WTC11 (cell line): Measurements from ENCODE around the gene PSMF1. TPM values are rescaled to one million over a fixed set of nuclear protein-coding genes. Genes with fewer than 3 reads are reported as not detected.
"Not testable (repeated sequence)": the region's sequence is repeated elsewhere in the genome, so short reads cannot be mapped to it uniquely, and the experiment has no call there.

ENCODE experiments used
- ATAC-seq: fragments of 200-7000 bp; cut with Tn5 transposase; 2 replicates; pipeline ENCODE4 v1.10.0; 2021; ENCODE audit warnings: mild to moderate bottlenecking, moderate library complexity
- CTCF ChIA-PET: fragments of 300-600 bp; sonication (Branson Sonifier 250); formaldehyde crosslinking; loops from one replicate; lab custom pipeline; 2021; ENCODE audit warnings: antibody characterized with exemption; lab: Charles Lee
- POLR2A ChIA-PET: fragments of 350-600 bp; sonication (Branson Sonifier 250); formaldehyde crosslinking; loops from one replicate; lab custom pipeline; 2021; ENCODE audit warnings: antibody characterized with exemption; lab: Charles Lee
- DNase-seq: peaks from one replicate; pipeline ENCODE4 v3.0.0; 2021; ENCODE audit warnings: low spot score
- H3K27ac Mint-ChIP-seq: 2 replicates; pipeline ENCODE4 v1.8.0; 2021; ENCODE audit warnings: mixed read lengths
- H3K27me3 Mint-ChIP-seq: 2 replicates; pipeline ENCODE4 v1.8.0; 2021; ENCODE audit warnings: low read depth, mild to moderate bottlenecking, moderate library complexity, mixed read lengths
- H3K36me3 Mint-ChIP-seq: 2 replicates; pipeline ENCODE4 v1.8.0; 2021; ENCODE audit warnings: mixed read lengths
- H3K4me1 Mint-ChIP-seq: 2 replicates; pipeline ENCODE4 v1.8.0; 2022; ENCODE audit warnings: mixed read lengths
- H3K4me3 Mint-ChIP-seq: 2 replicates; pipeline ENCODE4 v1.8.0; 2021; ENCODE audit warnings: mild to moderate bottlenecking, moderate library complexity, mixed read lengths
- H3K9me3 Mint-ChIP-seq: 2 replicates; pipeline ENCODE4 v1.8.0; 2021; ENCODE audit warnings: mixed read lengths
- GRHL2 ChIP-seq: fragments of 250-450 bp; sonication (Bioruptor Pico); IDR thresholded peaks from 2 replicates; pipeline ENCODE4 v1.8.0; 2022; ENCODE audit warnings: mild to moderate bottlenecking, moderate library complexity; ENCODE audit not compliant: insufficient replicate concordance, severe bottlenecking
- RORB ChIP-seq: fragments of 250-450 bp; sonication (Bioruptor Pico); IDR thresholded peaks from 2 replicates; pipeline ENCODE4 v1.9.0; 2021; ENCODE audit warnings: mild to moderate bottlenecking
- TP53 ChIP-seq: sonication (generic); formaldehyde crosslinking; IDR thresholded peaks from 2 replicates; pipeline ENCODE4 v1.8.1; 2023; ENCODE audit warnings: mild to moderate bottlenecking, missing genetic modification reagents
- ZBTB21 ChIP-seq: sonication (generic); formaldehyde crosslinking; IDR thresholded peaks from 2 replicates; pipeline ENCODE4 v1.8.1; 2023; ENCODE audit warnings: mild to moderate bottlenecking, missing genetic modification reagents, borderline replicate concordance
- ZNF396 ChIP-seq: fragments of 250-450 bp; sonication (Bioruptor Pico); IDR thresholded peaks from 2 replicates; pipeline ENCODE4 v1.8.0; 2021; ENCODE audit warnings: mild to moderate bottlenecking, moderate library complexity, borderline replicate concordance
- total RNA-seq: library from RNA; stranded (reverse); gene quantifications from 3 replicates; pipeline ENCODE4 v1.2.3, GENCODE V29; 2021
- TF ChIP-seq, protein P1 (sequence below): sonication (generic); formaldehyde crosslinking; IDR thresholded peaks from 2 replicates; pipeline ENCODE4 v1.8.1; 2022; ENCODE audit warnings: low read depth, mild to moderate bottlenecking, moderate library complexity, missing genetic modification reagents, borderline replicate concordance
- TF ChIP-seq, protein P2 (sequence below): fragments of 200-600 bp; IDR thresholded peaks from 2 replicates; pipeline ENCODE4 v1.8.0; 2022; ENCODE audit warnings: antibody characterized with exemption
- TF ChIP-seq, protein P3 (sequence below): sonication (generic); formaldehyde crosslinking; conservative IDR thresholded peaks from 2 replicates; pipeline ENCODE4 v1.8.1; 2022; ENCODE audit warnings: mild to moderate bottlenecking, missing genetic modification reagents
- TF ChIP-seq, protein P4 (sequence below): sonication (generic); formaldehyde crosslinking; IDR thresholded peaks from 2 replicates; pipeline ENCODE4 v1.8.0; 2023; ENCODE audit warnings: missing genetic modification reagents
- TF ChIP-seq, protein P5 (sequence below): sonication (generic); formaldehyde crosslinking; IDR thresholded peaks from 2 replicates; pipeline ENCODE4 v1.8.0; 2023; ENCODE audit warnings: mild to moderate bottlenecking, missing genetic modification reagents
- TF ChIP-seq, protein P6 (sequence below): sonication (generic); formaldehyde crosslinking; IDR thresholded peaks from 2 replicates; pipeline ENCODE4 v1.8.1; 2022; ENCODE audit warnings: mild to moderate bottlenecking, moderate library complexity, missing genetic modification reagents
- TF ChIP-seq, protein P7 (sequence below): fragments of 250-450 bp; sonication (Bioruptor Pico); conservative IDR thresholded peaks from 2 replicates; pipeline ENCODE4 v1.9.0; 2021; ENCODE audit warnings: mild to moderate bottlenecking
- TF ChIP-seq, protein P8 (sequence below): sonication (generic); formaldehyde crosslinking; IDR thresholded peaks from 2 replicates; pipeline ENCODE4 v1.8.0; 2022; ENCODE audit warnings: mild to moderate bottlenecking, missing genetic modification reagents

The PSMF1 gene
- total RNA-seq, 1 experiment from 2014 or later, result 113 TPM

DNA sequence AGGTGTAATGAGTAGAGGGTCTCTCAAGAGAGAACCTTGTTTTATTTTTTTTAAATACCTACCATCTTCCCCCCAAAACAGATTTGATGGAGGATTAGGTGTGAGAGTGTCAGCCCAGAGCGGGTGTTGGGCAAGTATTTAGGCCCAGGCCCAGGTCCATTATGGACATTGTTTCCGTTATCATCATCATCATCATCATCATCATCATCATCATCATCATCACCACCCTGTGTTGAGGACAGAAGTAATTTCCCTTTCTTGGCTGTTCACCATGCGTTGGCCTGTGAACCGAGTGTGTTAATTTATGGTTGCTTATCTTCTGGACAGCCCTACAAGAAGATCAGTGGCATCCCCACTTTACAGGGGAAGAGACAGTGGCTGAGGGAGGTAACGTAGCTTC lies 28.6 kb downstream of the PSMF1 start:
- ATAC-seq (no peak), DNase-seq (no peak)
- ChIA-PET CTCF (interaction anchor here (0.5 to 1.2 kb wide), 3 partner anchors 33 to 237 kb away, joined by 3 read pairs; no protein-coding TSS in a partner anchor), POLR2A (no interaction called here)
- Mint-ChIP-seq H3K27me3 (no peaks in the 10 kb centered on the region), H3K4me3 (no peak overlapping the region), H3K27ac (no peak overlapping the region), H3K4me1 (no peaks in the 10 kb centered on the region), H3K9me3 (no peaks in the 10 kb centered on the region), H3K36me3 (peaks cover 19% of the 10 kb centered on the region)
- TF ChIP-seq, protein P1, sequence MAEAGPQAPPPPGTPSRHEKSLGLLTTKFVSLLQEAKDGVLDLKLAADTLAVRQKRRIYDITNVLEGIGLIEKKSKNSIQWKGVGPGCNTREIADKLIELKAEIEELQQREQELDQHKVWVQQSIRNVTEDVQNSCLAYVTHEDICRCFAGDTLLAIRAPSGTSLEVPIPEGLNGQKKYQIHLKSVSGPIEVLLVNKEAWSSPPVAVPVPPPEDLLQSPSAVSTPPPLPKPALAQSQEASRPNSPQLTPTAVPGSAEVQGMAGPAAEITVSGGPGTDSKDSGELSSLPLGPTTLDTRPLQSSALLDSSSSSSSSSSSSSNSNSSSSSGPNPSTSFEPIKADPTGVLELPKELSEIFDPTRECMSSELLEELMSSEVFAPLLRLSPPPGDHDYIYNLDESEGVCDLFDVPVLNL, result no peak
- TF ChIP-seq, protein P2, sequence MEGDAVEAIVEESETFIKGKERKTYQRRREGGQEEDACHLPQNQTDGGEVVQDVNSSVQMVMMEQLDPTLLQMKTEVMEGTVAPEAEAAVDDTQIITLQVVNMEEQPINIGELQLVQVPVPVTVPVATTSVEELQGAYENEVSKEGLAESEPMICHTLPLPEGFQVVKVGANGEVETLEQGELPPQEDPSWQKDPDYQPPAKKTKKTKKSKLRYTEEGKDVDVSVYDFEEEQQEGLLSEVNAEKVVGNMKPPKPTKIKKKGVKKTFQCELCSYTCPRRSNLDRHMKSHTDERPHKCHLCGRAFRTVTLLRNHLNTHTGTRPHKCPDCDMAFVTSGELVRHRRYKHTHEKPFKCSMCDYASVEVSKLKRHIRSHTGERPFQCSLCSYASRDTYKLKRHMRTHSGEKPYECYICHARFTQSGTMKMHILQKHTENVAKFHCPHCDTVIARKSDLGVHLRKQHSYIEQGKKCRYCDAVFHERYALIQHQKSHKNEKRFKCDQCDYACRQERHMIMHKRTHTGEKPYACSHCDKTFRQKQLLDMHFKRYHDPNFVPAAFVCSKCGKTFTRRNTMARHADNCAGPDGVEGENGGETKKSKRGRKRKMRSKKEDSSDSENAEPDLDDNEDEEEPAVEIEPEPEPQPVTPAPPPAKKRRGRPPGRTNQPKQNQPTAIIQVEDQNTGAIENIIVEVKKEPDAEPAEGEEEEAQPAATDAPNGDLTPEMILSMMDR, result no peak
- TF ChIP-seq, protein P3, sequence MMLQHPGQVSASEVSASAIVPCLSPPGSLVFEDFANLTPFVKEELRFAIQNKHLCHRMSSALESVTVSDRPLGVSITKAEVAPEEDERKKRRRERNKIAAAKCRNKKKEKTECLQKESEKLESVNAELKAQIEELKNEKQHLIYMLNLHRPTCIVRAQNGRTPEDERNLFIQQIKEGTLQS (CRISPR knock-in tag), result no peak
- TF ChIP-seq, protein P4, sequence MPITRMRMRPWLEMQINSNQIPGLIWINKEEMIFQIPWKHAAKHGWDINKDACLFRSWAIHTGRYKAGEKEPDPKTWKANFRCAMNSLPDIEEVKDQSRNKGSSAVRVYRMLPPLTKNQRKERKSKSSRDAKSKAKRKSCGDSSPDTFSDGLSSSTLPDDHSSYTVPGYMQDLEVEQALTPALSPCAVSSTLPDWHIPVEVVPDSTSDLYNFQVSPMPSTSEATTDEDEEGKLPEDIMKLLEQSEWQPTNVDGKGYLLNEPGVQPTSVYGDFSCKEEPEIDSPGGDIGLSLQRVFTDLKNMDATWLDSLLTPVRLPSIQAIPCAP (CRISPR knock-in tag), result no peak
- TF ChIP-seq, protein P5, sequence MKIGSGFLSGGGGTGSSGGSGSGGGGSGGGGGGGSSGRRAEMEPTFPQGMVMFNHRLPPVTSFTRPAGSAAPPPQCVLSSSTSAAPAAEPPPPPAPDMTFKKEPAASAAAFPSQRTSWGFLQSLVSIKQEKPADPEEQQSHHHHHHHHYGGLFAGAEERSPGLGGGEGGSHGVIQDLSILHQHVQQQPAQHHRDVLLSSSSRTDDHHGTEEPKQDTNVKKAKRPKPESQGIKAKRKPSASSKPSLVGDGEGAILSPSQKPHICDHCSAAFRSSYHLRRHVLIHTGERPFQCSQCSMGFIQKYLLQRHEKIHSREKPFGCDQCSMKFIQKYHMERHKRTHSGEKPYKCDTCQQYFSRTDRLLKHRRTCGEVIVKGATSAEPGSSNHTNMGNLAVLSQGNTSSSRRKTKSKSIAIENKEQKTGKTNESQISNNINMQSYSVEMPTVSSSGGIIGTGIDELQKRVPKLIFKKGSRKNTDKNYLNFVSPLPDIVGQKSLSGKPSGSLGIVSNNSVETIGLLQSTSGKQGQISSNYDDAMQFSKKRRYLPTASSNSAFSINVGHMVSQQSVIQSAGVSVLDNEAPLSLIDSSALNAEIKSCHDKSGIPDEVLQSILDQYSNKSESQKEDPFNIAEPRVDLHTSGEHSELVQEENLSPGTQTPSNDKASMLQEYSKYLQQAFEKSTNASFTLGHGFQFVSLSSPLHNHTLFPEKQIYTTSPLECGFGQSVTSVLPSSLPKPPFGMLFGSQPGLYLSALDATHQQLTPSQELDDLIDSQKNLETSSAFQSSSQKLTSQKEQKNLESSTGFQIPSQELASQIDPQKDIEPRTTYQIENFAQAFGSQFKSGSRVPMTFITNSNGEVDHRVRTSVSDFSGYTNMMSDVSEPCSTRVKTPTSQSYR (CRISPR knock-in tag), result no peak

DNA sequence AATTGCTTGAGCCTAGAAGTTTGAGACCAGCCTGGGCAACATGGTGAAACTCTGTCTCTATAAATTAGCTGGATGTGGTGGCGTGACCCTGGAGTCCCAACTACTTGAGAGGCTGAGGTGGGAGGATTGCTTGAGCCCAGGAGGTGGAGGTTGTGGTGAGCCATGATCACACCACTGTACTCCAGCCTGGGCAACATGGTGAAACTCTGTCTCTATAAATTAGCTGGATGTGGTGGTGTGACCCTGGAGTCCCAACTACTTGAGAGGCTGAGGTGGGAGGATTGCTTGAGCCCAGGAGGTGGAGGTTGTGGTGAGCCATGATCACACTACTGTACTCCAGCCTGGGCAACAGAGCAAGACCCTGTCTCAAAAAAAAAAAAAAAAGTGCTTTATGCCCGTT lies 31.4 kb downstream of the PSMF1 start:
- DNase-seq, H3K27me3 Mint-ChIP-seq, ATAC-seq, H3K4me1 Mint-ChIP-seq, H3K27ac Mint-ChIP-seq, H3K9me3 Mint-ChIP-seq, H3K4me3 Mint-ChIP-seq, POLR2A ChIA-PET: not testable (repeated sequence)
- H3K36me3 Mint-ChIP-seq, result peaks cover 14% of the 10 kb centered on the region
- CTCF ChIA-PET, result interaction anchor here (1.6 kb wide), 1 partner anchor 27 kb away, joined by 5 read pairs; no protein-coding TSS in a partner anchor

DNA sequence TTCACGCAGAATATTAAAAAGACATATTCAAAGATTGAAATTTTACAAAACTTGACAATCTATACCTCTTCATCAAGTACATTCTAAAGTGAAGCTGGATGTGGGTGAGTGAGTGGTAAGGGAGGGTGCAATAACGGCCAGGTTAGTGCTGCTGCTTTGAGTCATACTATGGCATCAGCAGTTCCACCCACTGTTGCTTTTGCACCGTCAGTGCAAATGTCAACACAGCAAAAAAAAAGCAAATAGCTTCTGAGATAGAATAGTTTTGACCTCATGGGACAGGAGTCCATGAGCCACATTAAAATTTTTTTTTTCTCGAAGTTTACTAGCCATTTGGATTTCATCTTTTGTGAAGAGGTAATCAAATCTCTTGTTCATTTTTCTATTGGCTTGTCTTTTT lies 31.8 kb downstream of the PSMF1 start:
- Mint-ChIP-seq H3K27ac (no peak overlapping the region), H3K36me3 (peaks cover 18% of the 10 kb centered on the region), H3K4me1 (no peaks in the 10 kb centered on the region), H3K27me3 (no peaks in the 10 kb centered on the region), H3K4me3 (no peak overlapping the region), H3K9me3 (no peaks in the 10 kb centered on the region)
- DNase-seq, result no peak
- CTCF ChIA-PET, result interaction anchor here (1.6 kb wide), 1 partner anchor 27 kb away, joined by 5 read pairs; no protein-coding TSS in a partner anchor
- TF ChIP-seq ZNF396 (CRISPR knock-in tag), result no peak
- TF ChIP-seq, protein P6, sequence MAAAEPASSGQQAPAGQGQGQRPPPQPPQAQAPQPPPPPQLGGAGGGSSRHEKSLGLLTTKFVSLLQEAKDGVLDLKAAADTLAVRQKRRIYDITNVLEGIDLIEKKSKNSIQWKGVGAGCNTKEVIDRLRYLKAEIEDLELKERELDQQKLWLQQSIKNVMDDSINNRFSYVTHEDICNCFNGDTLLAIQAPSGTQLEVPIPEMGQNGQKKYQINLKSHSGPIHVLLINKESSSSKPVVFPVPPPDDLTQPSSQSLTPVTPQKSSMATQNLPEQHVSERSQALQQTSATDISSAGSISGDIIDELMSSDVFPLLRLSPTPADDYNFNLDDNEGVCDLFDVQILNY (CRISPR knock-in tag), result no peak
- TF ChIP-seq, protein P4 (CRISPR knock-in tag), result no peak
- TF ChIP-seq TP53 (CRISPR knock-in tag), result no peak
- TF ChIP-seq, protein P7, sequence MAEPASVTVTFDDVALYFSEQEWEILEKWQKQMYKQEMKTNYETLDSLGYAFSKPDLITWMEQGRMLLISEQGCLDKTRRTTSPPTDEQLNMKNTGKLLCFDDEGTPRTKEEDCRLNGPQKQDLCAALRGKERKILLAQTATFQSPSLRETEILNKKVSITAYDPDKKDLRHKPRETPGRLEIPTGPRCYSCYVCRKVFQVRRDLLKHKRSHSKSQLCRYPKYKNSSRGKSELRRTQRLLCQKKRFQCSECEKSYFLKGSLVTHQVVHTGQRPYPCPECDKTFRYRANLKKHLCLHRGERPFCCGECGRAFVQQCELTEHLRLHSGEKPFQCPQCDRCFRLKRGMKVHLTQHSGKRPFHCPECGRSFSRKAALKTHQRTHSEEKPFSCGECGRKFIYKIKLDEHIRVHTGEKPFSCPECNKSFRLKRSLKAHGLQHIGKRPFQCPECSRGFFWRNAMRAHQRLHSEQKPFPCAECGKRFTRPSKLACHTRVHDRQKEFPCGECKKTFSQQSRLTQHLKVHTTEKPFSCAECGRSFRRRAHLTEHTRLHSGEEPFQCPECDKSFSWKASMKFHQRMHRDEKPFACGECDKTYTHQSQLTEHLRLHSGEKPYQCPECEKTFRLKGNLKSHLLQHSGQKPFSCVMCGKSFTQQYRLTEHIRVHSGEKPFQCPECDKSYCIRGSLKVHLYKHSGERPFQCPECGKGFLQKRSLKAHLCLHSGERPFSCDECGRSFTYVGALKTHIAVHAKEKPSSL, result no peak
- TF ChIP-seq ZBTB21, result no peak
- TF ChIP-seq RORB (CRISPR knock-in tag), result no peak
- TF ChIP-seq, protein P1, result no peak
- TF ChIP-seq GRHL2 (CRISPR knock-in tag), result no peak
- TF ChIP-seq, protein P8, sequence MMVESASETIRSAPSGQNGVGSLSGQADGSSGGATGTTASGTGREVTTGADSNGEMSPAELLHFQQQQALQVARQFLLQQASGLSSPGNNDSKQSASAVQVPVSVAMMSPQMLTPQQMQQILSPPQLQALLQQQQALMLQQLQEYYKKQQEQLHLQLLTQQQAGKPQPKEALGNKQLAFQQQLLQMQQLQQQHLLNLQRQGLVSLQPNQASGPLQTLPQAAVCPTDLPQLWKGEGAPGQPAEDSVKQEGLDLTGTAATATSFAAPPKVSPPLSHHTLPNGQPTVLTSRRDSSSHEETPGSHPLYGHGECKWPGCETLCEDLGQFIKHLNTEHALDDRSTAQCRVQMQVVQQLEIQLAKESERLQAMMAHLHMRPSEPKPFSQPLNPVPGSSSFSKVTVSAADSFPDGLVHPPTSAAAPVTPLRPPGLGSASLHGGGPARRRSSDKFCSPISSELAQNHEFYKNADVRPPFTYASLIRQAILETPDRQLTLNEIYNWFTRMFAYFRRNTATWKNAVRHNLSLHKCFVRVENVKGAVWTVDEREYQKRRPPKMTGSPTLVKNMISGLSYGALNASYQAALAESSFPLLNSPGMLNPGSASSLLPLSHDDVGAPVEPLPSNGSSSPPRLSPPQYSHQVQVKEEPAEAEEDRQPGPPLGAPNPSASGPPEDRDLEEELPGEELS (CRISPR knock-in tag), result no peak
- POLR2A ChIA-PET, result no interaction called here
- ATAC-seq, result no peak
